HepG2 (cell line): Measurements from ENCODE around the gene TCAP. TPM values are rescaled to one million over a fixed set of nuclear protein-coding genes. Genes with fewer than 3 reads are reported as not detected.

Experiments used
- ARID5B ChIP-seq: IDR thresholded peaks from 2 replicates; pipeline ENCODE4 v1.4.0; 2020; ENCODE audit warnings: mild to moderate bottlenecking, missing genetic modification reagents
- ATF3 ChIP-seq: sonication (generic); formaldehyde crosslinking; IDR thresholded peaks from 2 replicates; pipeline ENCODE4 v1.4.0; 2020; ENCODE audit warnings: missing genetic modification reagents
- CREBL2 ChIP-seq: sonication (generic); formaldehyde crosslinking; IDR thresholded peaks from 2 replicates; pipeline ENCODE4 v1.8.1; 2023; ENCODE audit warnings: missing genetic modification reagents, mild to moderate bottlenecking, borderline replicate concordance
- DNMT1 ChIP-seq: sonication (generic); formaldehyde crosslinking; IDR thresholded peaks from 2 replicates; pipeline ENCODE4 v1.5.1; 2020; ENCODE audit warnings: mild to moderate bottlenecking, missing genetic modification reagents
- GABPA ChIP-seq, 2 experiments: IDR thresholded peaks; 2 replicates each; pipeline ENCODE4 v1.6.1; 2011 to 2016; ENCODE audit warnings: low read depth in 2 of 2, low read length in 1 of 2, missing biosample characterization in 1 of 2, missing genetic modification characterization in 1 of 2
- HDAC6 ChIP-seq: fragments of 200-600 bp; sonication (generic); IDR thresholded peaks from 2 replicates; pipeline ENCODE4 v1.7.0; 2017; ENCODE audit warnings: mild to moderate bottlenecking, antibody characterized with exemption, low read length, low read depth
- HNF1A ChIP-seq, 2 experiments: sonication (generic) in 1 of 2; formaldehyde crosslinking in 1 of 2; IDR thresholded peaks; 2 replicates each; pipeline versions ENCODE4 v1.4.0 to v1.6.1; 2016 to 2020; ENCODE audit warnings: borderline replicate concordance in 1 of 2, low read depth in 1 of 2, mild to moderate bottlenecking in 1 of 2, missing genetic modification reagents in 1 of 2
- KLF16 ChIP-seq, 2 experiments: sonication (generic) in 1 of 2; formaldehyde crosslinking in 1 of 2; IDR thresholded peaks; 2 replicates each; pipeline versions ENCODE4 v1.6.1 to v1.8.0; 2016 to 2023; ENCODE audit warnings: missing genetic modification reagents in 2 of 2, missing compliant biosample characterization in 1 of 2
- MEIS1 ChIP-seq: sonication (generic); formaldehyde crosslinking; IDR thresholded peaks from 2 replicates; pipeline ENCODE4 v1.9.0; 2021; ENCODE audit warnings: mild to moderate bottlenecking, missing genetic modification reagents, moderate library complexity, borderline replicate concordance
- MIER3 ChIP-seq: IDR thresholded peaks from 2 replicates; pipeline ENCODE4 v1.6.1; 2016; ENCODE audit warnings: missing compliant biosample characterization, borderline replicate concordance
- NAIF1 ChIP-seq: sonication (generic); formaldehyde crosslinking; IDR thresholded peaks from 2 replicates; pipeline ENCODE4 v1.5.0; 2020; ENCODE audit warnings: mild to moderate bottlenecking, missing genetic modification reagents, borderline replicate concordance
- NFKBIZ ChIP-seq: IDR thresholded peaks from 2 replicates; pipeline ENCODE4 v1.6.1; 2018; ENCODE audit warnings: missing genetic modification reagents, missing compliant biosample characterization
- NR2C2 ChIP-seq: sonication (generic); formaldehyde crosslinking; IDR thresholded peaks from 2 replicates; pipeline ENCODE4 v1.4.0; 2020; ENCODE audit warnings: missing genetic modification reagents, mild to moderate bottlenecking, moderate library complexity, borderline replicate concordance
- TEAD3 ChIP-seq: optimal IDR thresholded peaks from 2 replicates; pipeline ENCODE3; 2016; ENCODE audit warnings: borderline replicate concordance
- ZNF292 ChIP-seq: sonication (generic); formaldehyde crosslinking; IDR thresholded peaks from 2 replicates; pipeline ENCODE4 v1.8.1; 2022; ENCODE audit warnings: mild to moderate bottlenecking, low read depth, missing genetic modification reagents, borderline replicate concordance
- ZNF558 ChIP-seq: sonication (generic); formaldehyde crosslinking; IDR thresholded peaks from 2 replicates; pipeline ENCODE4 v1.9.0; 2022; ENCODE audit warnings: mild to moderate bottlenecking, missing genetic modification reagents, borderline replicate concordance
- ZNF564 ChIP-seq: sonication (generic); formaldehyde crosslinking; IDR thresholded peaks from 2 replicates; pipeline ENCODE4 v1.8.1; 2023; ENCODE audit warnings: mild to moderate bottlenecking, missing genetic modification reagents
- ZNF629 ChIP-seq: sonication (generic); formaldehyde crosslinking; conservative IDR thresholded peaks from 2 replicates; pipeline ENCODE4 v1.5.0; 2020; ENCODE audit warnings: missing genetic modification reagents
- ZNF672 ChIP-seq: sonication (generic); formaldehyde crosslinking; IDR thresholded peaks from 2 replicates; pipeline ENCODE4 v1.8.1; 2022; ENCODE audit warnings: missing genetic modification reagents
- ZNF777 ChIP-seq: sonication (generic); formaldehyde crosslinking; IDR thresholded peaks from 2 replicates; pipeline ENCODE4 v1.4.0; 2020; ENCODE audit warnings: missing genetic modification reagents
- polyA plus RNA-seq, 8 experiments: library from polyadenylated mRNA; depleted of rRNA in 3 of 8; stranded (reverse) in 7 of 8; unstranded in 1 of 8; fragments of >200 nt; fragmentation: Illumina TruSeq in 4 of 8; extraction: Trizol in 4 of 8; gene quantifications; 2 replicates each; pipeline versions ENCODE4 v1.2.1 to v1.2.3, GENCODE V29; 2011 to 2016; ENCODE audit warnings: low read depth in 4 of 8, missing spikeins in 1 of 8, mixed read lengths in 1 of 8; ENCODE audit not compliant: insufficient read depth in 1 of 8
- total RNA-seq, 5 experiments: library from RNA; depleted of rRNA; stranded (reverse); fragments of >200 nt; fragmentation: Illumina TruSeq; extraction: Trizol; gene quantifications; 2 replicates each; pipeline ENCODE4 v1.2.3, GENCODE V29; 2016; ENCODE audit warnings: low read depth in 1 of 5

TCAP gene
- total and polyA plus RNA-seq, 2 of the 13 experiments (the other 11 are each of a cell fraction or from before 2014, with no cell fraction given): 0.24 to 0.65 TPM

- TF ChIP-seq HNF1A (IDR thresholded peaks at IDR 0.05; ENCODE audit: low read depth): no peak
- TF ChIP-seq HNF1A (CRISPR knock-in tag; IDR thresholded peaks at IDR 0.05; ENCODE audit: borderline replicate concordance): no peak
- no peak for TF ChIP-seq ATF3 (CRISPR knock-in tag)
- TF ChIP-seq ZNF558 (CRISPR knock-in tag): no peak
- TF ChIP-seq MEIS1 (CRISPR knock-in tag): peak; percentile 58; the same call in 1 of the 2 replicates
- TF ChIP-seq MIER3 (CRISPR knock-in tag): no peak
- TF ChIP-seq HDAC6: no peak
- TF ChIP-seq NAIF1 (CRISPR knock-in tag): no peak
- TF ChIP-seq GABPA (IDR thresholded peaks at IDR 0.05; ENCODE audit: low read depth, low read length): no peak
- TF ChIP-seq GABPA (CRISPR knock-in tag; IDR thresholded peaks at IDR 0.05; ENCODE audit: low read depth): no peak
- TF ChIP-seq NR2C2 (CRISPR knock-in tag): no peak
- TF ChIP-seq ZNF777 (CRISPR knock-in tag): no peak
- 0 out of 2 replicates have a peak, but pooled peaks have one; percentile 58 for TF ChIP-seq CREBL2 (CRISPR knock-in tag)
- no peak for TF ChIP-seq DNMT1
- no peak for TF ChIP-seq ZNF672 (CRISPR knock-in tag)
- TF ChIP-seq ZNF292: peak; percentile 78
- TF ChIP-seq ZNF564 (CRISPR knock-in tag): no peak
- TF ChIP-seq NFKBIZ (CRISPR knock-in tag): 0 out of 2 replicates have a peak, but pooled peaks have one; percentile 18
- TF ChIP-seq ZNF629 (CRISPR knock-in tag): peak; percentile 93
- TF ChIP-seq KLF16 (CRISPR knock-in tag; IDR thresholded peaks at IDR 0.05): peak in 1 of 2 experiments; percentile 54; a peak in 1 of 4 replicates
- TF ChIP-seq TEAD3: peak; percentile 15
- no peak for TF ChIP-seq ARID5B (CRISPR knock-in tag)
Observed at GRCh38 chr17:39663688-39664580, 1.2 kb upstream of the TCAP start (continued).
